Right lobe of liver (tissue), 4 donors: ENCODE results near the gene TNS4.

ENCODE experiments used
- CTCF ChIP-seq, 4 donors: fragments of 200-600 bp in 3 of 4; fragments of 450-650 bp in 1 of 4; IDR thresholded peaks; one replicate each; pipeline versions ENCODE4 v1.5.1 to v1.8.0; 2016 to 2022; ENCODE audit warnings: antibody characterized with exemption in 4 of 4, mild to moderate bottlenecking in 2 of 4
- POLR2A ChIP-seq: fragments of 450-650 bp; IDR thresholded peaks from one replicate; pipeline ENCODE4 v1.6.1; 2017; ENCODE audit warnings: antibody characterized with exemption, mild to moderate bottlenecking
- donor health status: DM: no; HTN: no; CAD: no.
- donor health status: DM: no; HTN: no; CAD: no.
- donor health status: DM: no; HTN: yes; CAD: no.

GRCh38 chr17:40550608-40551007, 49.2 kb upstream of the TNS4 start:
- TF ChIP-seq CTCF (IDR thresholded peaks at IDR 0.05) (no peak), POLR2A (no peak)
